H1 (cell line): ENCODE measurements around the gene INAVA. TPM values are rescaled to one million over a fixed set of nuclear protein-coding genes. Genes with fewer than 3 reads are reported as not detected.

Source experiments
- SUZ12 ChIP-seq: fragments of 200-600 bp; sonication (generic); IDR thresholded peaks from 2 replicates; pipeline ENCODE4 v1.6.1; 2012; ENCODE audit warnings: mild to moderate bottlenecking, inconsistent platforms, low read length, moderate library complexity, mixed read lengths
- TCF12 ChIP-seq: IDR thresholded peaks from 2 replicates; pipeline ENCODE4 v1.6.1; 2011; ENCODE audit warnings: low read depth, mild to moderate bottlenecking, low read length
- polyA plus RNA-seq, 7 experiments: library from polyadenylated mRNA; depleted of rRNA in 3 of 7; stranded (reverse) in 5 of 7; unstranded in 2 of 7; fragments of >200 nt in 5 of 7; fragments of 200-250 nt in 2 of 7; gene quantifications; 1 replicate in 5 of 7; 2 replicates in 1 of 7; 4 replicates in 1 of 7; pipeline versions ENCODE4 v1.2.1 to v1.2.3, GENCODE V29; 2011 to 2013; ENCODE audit warnings: missing spikeins in 2 of 7, mixed read lengths in 2 of 7
- total RNA-seq: library from RNA; stranded (reverse); fragmentation: NEBNext Ultra II Directional; extraction: Animal tissue kit (Norgen Biotek cat#: 25700); gene quantifications from 2 replicates; pipeline ENCODE4 v1.2.1, GENCODE V29; 2021

Gene INAVA
- total and polyA plus RNA-seq, 2 of the 8 experiments (the other 6 are each of a cell fraction or from before 2014, with no cell fraction given) = 46.8 to 49.3 TPM

DNA sequence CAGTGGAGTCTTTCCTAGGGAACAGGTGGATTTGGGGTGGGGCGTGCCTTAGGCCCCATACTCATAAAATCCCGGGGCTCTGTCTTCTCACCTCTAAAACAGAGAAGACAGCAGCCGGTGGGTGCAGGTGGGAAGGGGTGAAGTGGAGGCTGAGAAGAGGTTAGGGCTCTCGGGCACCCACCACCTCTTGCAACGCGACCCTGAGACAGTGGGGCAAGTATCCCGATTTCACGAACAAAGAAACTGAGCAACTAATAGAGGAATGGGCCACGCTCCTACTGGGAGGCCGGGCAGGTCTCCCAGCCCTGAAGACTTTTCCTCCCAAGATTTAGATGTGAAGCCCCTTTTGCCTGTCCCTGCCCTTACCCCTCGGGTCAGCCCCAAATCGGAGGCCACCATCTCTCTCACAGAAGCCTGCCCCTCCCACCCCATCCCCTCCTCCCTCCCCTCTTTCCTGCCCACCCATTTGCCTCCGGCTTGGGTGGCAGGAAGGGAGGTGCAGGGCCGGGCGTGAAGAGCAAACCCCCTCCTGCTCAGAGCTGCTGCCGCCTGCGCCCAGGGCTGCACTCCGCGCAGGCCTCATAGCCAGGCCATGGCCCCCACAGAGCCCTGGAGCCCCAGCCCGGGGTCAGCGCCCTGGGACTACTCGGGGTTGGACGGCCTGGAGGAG lies 22.1 kb upstream of the INAVA start, which contains the start of gene GPR25 (continued):
- TF ChIP-seq SUZ12 (no peak), TCF12 (no peak)
- TF ChIP-seq, all 59 proteins: peak for 0
